Lower leg skin (tissue), 3 donors: ENCODE data around the gene CNMD.

Experiments
- CTCF ChIP-seq, 3 donors: fragments of 450-650 bp; IDR thresholded peaks; one replicate each; pipeline ENCODE4 v1.5.1; 2016; ENCODE audit warnings: antibody characterized with exemption in 3 of 3, mild to moderate bottlenecking in 3 of 3, moderate library complexity in 2 of 3
- POLR2A ChIP-seq, 2 donors: fragments of 450-650 bp; IDR thresholded peaks; one replicate each; pipeline ENCODE4 v1.6.1; 2016 to 2017; ENCODE audit warnings: antibody characterized with exemption in 2 of 2, mild to moderate bottlenecking in 1 of 2, moderate library complexity in 1 of 2

- no peak for TF ChIP-seq POLR2A (IDR thresholded peaks at IDR 0.05)
- no peak for TF ChIP-seq CTCF (IDR thresholded peaks at IDR 0.05)
Observed at GRCh38 chr13:52780092-52780491, 40.5 kb upstream of the CNMD start.
